CD4-positive, alpha-beta T cell treated with Interleukin-12 subunit alpha and Interleukin-12 subunit beta, for 1 hour (primary cell): ENCODE results near the gene TNS1.

ENCODE experiments used
- DNase-seq: peaks from one replicate; pipeline ENCODE4 v3.0.0-alpha.2; 2020

Gene TNS1

DNA sequence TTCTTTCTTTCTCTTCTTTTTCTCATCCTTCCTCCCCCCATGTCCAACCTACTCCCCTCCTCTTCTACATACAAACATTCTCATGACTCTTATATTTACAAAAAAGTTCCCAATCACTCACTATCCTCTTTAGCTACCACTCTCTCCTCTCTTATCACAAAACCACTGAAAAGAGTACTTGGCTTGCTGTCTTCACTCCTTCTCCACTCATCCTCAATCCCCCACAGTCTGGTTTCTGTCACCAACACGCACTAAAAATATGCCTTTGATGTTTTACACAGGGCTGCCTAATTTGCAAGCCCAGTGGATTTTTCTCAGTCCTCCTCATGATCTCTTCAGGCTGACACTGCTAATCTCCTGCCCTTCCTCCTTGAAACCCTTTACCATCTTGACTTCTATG, 159.5 kb downstream of the TNS1 start:
- DNase-seq = no peak

DNA sequence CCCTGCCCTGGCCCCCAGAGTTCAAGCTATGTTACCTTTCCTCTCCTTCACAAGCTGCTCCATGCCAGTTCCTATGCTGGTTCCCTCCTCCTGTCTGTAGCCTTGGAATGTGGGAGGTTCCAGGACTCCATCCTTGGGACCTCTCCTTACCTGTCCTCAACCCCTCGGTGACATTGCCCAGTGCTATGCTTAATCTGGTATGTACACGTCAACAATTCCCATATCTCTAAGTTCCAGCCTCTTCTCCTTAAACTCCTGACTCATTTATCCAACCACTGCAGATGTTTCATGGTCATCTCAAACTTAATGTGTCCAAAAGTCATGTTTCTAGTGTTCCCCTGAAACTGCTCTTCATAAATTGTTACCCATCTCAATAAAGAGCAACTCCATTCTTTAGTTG, 160.8 kb downstream of the TNS1 start:
- no peak for DNase-seq

DNA sequence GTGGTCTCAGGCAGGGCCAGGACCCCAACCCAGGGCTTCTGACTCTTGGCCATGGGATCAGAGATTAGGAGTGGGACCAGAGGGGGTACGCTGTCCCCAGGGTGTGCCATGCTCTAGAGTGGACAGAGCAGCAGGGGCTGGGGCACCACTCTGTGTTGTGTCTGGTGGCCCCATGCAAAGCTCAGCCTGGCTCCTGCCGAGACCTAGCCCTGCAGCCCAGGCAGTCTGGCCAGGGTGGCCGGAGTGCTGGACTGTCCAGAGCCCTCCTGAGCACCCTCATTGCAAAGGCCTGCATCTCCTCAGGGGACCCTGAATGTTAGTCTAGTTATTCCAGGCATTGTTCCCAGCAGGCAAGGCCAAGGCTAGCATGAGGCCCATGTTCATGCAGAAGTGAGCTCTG, 162.3 kb downstream of the TNS1 start:
- DNase-seq = no peak

DNA sequence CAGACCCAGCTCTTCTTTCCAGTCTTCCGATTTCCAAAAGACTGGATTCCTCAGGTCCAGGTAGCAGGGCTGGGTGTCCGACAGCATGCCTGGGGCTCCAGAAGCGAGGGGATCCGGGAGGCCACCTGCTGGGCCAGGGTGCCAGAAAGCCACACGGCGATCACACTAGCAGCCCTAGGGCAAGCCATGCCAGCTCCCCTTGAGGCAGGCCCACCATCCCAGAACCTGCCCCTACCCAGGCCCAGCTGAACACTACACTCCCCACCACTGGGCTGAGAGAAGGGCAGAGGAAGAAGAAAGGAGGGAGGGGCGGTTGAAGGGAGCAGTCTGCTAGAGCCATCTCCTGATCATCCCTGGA, 163.1 kb downstream of the TNS1 start:
- no peak for DNase-seq

DNA sequence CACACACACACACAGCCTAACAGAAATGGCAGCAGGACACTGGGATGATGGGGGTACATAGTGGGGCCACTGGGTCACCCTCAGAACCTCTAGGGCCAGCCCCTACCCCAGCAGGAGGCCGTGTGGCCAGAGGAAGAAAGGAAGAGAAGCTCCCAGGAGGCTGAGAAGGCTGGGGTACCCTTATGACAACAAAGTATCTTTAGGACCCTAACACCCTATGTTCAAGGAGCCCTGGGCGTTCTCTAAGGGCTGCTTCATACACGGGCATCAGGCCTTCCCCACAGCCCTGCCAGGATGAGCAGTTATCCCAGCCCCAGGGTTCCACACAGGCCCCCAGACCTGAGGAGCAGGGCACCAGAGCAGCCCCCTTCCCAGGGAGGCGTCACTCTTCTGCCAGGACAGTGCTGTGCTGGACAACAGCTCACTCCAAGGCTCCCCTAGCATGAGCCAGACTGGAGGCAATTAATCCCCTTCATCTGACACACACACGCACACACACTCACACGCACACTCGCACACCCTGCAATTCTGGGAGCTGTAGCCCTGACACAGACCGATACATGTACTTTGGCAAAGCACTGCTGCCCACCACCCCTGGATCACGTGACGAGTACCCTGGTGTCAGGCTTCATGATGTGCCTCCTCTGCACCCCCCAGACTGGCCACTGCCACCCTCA, 163.6 kb downstream of the TNS1 start:
- no peak for DNase-seq

DNA sequence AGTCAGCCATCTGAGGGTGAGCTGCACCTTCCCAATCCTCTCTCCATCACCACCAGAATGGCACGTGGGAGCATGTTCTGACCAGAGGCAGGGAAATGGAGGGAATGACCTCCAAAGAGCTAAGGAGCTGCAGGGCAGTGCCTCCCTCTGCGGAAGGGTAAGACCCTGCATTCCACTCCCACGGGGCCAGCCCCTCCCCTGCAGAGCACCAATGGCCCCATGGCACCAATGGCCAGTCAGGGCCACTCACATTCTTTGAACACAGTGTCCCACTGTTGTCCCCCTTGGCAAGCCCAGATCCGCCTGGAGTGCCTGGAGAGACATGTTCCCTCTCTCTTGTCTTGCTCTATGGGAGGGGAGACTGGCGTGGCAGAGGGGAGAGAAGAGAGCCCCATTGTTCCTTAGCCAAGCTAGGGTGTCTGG, 164.4 kb downstream of the TNS1 start:
- no peak for DNase-seq

DNA sequence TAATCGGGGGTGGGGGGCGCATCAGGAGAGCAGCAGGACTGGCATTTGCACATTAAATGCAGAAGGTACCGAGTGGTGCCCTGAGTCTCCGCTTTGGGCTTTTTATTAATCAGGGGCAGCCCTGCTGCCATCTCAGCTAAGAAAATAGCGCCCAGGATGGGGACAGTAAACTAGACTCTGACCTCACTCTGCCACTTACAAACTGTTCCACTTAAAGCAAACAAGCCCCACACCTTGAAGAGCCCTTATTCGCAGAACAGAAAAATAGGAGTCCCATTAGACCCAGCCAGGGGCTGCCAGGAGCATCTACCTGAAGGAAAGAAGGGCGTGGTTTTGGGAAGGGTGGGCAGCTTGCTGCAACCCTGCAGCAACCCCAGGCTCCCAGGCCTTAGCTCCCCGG, 165.3 kb downstream of the TNS1 start:
- no peak for DNase-seq

DNA sequence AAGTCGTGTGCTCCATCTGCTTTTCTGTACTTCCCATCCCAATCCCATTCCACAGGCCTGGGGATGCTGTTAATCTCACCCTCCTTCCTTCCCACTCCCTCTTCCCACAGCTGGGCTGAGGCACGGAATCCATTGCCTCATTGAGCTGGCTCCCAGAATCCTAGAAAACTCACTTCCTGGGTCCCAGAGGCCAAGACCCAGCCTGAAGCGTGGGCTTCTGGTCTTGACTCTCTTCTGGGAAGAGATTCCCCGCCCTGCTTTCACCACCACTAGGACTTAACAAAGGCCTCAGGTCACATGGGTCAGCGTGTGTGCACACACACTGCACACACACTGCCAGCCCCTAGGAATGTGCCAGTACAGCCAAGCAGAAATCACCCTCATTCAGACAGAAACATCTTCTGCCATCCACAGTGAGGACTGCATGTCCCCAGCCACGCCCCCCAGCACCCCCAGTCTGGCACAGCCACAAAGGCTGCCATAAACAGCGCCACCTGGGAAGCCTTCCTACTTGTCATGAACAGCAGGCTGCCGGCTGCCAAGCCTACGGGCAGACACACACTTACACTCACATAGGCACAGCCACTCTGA, 165.8 kb downstream of the TNS1 start:
- DNase-seq = no peak

DNA sequence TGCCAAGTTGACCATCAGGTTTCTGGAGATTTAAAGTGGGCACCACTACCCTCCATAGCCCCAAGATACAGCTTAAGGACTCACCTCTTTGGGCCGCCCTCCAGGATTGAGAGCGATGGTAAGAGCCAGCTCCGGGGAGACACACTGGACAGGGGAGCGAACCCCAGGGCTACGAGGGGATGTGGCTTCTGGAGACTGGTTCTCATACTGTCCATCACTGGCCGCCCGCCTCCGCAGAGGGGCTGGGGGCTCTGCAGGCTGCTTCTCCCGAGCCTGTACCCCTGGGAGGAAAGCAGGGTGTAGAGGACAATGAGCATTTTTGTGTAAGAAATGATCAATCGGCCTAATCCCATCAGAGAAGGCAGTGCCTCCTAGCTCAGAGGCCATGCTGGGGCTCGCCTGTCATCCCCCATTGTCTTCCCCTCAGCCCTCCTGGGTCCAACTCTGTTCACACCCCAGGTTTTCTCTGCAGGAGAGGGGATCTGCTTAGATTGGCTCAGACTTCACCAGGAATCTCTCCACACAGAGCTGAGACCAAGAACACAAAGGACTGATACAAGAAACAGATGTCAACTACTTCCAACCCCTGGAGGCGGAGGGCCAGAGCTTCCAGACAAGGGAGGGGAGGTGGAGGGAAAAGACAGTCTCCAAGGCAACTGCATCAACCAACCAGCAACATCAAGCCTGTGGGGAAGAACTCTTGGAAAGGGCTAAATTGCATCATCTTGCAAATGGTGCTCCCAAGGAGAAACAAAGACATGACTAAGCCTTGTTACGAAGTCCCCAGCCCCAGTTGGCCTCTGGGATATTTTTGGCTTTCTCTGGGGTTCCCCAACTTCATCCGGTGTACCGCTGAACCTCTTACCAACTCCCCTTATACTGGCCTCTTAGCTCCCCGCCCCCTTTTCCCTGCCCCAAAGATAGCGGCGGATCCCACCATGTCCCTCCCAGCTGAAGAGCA, 166.6 kb downstream of the TNS1 start:
- no peak for DNase-seq

DNA sequence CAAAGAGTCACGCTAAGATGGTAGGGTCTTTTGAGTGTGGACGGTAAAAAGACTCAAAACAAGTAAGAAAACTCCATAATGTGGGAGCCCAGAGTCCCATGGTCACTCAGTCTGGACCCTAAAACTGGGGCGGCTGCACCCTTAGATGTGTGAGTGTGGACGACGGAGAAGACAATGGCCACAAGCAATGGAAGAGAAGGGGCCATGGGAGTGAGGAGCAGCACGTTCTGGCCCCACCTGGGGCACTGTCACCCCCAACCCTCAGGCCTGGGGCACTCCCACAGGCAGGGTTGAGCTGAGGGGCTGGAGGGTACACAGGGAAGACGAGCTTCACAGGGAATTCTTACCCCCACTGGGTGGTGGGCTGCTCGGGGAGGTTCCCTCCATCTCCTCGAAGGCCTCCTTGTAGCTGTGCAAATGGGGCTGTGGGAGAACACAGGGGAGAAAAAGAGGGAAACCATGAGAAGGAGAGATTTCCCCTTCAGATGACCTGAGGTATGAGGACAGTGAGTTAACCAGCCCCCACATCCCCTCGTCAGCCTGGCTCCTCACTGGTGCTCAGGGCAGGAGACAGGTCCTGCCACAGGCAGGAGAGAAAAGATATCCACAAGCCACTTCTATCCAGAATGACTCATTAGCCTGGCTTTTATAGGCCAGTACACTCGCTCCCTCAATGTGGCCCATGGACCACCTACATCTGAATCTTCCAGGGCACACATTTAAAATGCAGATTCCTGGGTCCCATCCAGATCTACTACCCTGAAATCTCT, 167.9 kb downstream of the TNS1 start:
- DNase-seq = no peak

DNA sequence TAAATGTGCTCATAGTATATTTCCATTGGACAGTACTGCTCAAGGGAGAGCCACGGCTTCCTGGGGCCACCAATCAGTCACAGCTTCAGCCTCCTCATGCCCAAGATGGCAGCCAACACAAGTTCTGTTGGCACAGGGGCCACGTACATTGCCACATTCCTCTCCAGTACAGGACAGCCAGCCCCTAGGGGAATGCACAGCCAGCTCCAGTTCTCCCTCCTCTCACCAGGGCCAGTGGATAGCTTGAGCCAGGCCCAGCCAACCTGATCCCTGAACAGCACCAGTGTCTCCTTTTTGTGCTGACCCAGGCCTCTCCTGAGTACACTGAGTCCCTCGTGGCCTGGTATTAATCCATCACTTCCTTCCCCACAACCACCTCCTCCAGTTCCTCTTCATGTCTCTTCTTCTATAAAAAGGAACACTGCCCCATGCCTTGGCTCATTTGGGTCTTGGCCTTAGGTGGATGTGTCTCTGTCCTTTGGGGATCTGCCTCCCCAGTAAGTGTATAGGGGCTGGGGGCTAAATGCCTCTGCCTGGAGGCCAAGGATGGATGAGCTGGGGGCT, 168.7 kb downstream of the TNS1 start:
- DNase-seq = no peak

DNA sequence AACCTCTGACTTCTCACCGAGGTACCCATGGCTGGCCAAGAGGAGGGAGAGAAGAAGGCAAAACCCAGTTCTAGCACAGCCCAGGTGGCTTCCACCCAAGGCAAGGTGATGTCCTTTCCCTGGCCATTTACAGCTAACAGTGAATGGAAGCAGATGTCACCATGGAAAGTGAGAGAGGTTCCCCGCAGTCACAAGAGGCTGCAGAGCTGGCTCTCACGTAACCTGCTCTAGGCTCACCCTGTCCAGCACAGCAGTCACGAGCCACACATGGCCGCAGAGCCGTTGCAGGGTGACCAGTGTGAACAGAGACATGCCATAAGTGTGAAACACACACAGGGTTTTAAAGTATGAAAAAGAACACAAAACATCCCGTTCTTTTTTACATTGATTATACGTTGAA, 169.4 kb downstream of the TNS1 start:
- no peak for DNase-seq

DNA sequence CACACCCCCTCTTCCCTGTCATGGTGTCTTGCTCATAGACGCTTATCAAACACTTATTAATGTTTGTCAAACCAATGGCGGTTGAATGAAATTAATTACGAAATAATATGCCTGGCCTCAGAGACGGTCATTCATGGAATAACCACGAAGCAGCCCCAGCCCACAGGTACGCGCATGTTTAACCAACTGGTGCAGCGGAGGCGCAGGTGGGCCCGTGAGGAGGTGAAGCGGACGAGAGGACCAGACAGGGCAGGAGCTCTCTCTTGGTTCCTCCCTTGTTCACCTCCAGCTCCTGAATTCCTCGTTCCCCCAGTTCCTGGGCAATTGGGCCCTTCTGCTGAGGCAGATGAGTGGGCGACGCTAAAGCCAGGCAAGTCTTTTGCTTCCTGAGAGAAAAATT, 169.8 kb downstream of the TNS1 start:
- DNase-seq = no peak

DNA sequence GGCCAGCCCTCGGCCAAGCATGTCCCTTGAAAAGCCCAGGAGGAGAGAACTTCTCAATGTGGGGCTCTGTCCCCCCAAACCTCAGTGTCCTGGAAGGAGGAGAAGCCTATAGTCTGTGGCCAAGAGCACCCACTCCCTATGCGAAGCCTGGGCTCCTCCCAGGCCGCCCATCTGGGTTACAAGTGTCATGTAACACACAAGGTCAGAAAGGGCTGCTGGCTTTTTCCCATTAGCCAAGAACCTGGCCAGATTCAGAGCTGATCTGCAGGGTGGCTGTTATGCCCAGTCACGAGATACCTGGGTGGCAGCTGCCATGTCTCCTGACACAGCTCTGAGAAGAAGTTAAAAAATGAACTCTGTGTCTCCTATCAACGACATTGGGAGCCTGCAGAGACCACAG, 170.7 kb downstream of the TNS1 start:
- DNase-seq = no peak

DNA sequence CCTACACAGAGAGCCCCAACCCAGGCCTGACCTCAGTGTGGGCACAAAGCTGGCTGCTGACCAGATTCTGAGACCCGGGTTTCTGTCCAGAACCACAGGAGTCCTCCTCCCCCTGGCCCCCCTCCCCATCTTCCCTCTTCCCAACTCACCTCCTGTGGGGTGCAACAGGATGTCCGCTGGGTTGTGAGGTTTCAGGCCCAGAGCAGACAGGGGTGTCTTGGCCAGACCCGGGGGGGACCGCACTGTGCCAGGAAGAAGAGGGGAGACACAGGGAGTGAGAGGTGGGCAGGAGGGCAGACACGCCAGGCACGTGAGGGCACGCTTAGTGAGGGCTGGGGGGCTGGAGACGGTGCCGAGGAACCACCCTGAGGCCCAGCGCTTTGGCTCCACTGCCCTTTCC, 171.5 kb downstream of the TNS1 start:
- DNase-seq = no peak

DNA sequence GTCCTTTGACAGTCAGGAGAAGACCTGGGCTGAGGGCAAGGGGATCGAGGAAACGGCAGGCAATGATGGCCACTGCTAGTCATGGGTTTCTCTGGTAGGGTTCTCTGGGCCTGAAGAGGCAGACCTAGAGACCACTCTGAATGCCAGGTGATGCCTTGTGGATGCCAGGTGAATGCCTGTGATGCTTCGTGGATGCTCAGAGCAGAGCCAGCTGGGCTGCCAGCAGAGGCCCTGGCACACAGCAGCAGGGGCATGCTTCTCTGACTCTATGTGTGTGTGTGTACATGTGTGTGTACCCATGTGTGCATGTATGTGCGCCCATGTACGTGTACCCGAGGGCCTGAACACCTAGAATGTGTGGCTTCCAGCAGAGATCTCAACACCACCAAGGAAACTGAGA, 172.0 kb downstream of the TNS1 start:
- no peak for DNase-seq

DNA sequence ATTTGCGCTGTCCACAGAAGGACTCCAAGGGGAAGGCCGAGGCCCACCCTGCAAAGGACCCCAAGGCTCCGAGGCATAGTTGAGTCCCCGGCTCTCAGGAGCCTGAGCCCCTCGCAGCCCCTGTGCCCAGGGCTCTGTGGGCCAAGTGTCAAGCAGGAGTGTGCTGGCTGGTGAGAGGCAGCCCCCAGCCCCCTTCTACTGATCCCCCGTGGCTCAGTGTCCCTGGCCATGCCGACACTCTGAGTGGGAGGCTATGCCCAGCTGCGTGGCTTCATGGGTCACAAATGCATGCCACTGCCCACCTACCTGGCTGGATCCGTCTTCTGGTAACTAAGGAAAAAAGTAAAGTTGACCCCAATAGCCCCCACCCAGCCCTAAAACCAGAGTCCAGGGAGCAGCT, 172.7 kb downstream of the TNS1 start:
- DNase-seq = no peak

DNA sequence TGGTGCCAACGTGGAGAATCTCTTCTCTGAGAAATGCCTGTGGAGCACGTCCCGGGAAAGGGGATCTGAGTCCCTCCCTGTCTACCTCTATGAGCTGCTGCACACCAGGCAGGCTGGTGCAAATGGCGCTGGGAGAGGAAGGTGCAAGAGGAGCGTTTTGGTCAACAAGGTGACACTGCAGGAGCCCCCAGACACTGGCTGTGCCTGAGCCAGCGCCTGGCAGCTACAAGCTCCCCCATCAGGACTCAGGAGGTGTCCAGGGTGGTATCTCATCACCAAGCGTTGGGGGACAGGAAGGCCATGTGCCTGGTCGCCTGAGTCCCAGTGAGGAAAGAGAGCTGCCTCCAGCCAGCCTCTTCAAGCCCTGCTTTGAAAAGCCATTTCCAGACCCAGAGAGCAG, 173.4 kb downstream of the TNS1 start:
- DNase-seq = no peak

DNA sequence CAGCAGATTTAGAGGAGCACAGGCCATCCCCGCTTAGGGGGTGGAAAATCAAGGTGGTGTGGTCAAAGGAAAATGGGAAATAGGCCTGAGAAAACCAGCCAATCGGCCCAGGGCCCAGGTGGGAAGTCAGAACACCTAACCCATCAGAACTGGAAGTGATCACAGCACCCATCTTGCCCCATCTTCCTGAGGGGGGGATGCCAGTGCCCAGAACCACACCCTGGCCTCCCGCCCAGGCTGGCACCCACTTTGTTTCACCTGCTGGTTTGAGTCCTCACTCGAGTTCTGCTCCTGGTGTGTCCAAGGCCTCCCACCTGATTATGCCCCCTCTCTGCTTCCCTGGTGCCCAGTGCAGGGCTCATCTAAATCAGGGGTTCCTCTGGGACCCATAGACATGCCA, 174.5 kb downstream of the TNS1 start:
- no peak for DNase-seq

DNA sequence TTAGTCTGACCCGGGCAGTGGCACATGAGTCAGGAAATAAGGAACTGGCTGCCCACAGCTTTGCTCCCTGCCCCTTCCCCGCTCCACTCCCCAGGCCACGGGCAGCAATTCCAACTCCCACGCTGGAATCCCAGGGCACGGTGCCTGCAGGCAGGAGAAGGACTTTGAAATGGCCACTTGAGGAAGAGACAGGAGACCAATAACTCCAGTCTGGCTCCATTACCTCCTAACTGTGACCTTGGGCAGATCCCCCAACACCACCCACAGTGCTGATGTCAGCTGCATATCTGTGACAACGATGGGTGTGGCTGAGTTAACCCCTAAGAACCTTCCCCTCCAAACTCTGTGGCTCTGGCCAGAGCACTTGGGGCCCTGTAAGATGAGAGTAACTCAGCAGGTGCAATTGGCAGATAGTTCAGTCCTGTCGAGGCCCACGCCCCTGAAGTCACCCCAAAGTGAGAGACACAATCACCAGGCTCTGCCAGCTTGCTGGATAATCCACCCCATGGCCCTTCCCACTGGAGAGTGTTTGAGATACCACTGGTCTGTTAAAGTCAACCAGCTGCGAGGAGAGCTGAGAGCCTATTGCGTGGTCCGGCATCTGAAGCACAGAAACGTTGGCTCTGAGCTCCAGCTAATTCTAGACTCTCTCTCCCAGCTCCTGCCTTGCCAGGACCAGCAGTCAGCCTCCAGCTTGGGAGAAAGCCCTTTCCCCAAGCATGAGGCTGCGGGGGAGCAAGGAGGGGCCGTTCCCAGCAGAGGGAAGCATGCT, 175.2 kb downstream of the TNS1 start:
- no peak for DNase-seq

DNA sequence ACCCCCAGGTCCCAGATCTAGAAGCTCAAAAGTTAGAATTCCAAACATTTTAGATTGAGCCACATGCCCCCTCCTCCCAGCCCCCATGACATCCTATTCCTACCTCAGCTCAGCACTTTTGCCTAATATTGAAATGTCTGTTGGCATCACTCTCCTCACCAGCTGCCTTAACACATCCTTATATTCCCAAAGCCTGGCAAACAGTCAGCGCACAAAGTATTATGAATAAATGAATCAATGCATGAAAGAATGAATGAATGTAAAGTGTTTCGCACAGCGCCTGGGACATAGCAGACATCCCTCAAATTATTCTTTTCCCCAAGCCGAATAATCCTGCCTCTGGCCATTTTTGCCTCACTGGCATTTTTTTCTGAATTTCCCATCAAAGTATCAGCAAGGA, 175.8 kb downstream of the TNS1 start:
- DNase-seq = no peak

DNA sequence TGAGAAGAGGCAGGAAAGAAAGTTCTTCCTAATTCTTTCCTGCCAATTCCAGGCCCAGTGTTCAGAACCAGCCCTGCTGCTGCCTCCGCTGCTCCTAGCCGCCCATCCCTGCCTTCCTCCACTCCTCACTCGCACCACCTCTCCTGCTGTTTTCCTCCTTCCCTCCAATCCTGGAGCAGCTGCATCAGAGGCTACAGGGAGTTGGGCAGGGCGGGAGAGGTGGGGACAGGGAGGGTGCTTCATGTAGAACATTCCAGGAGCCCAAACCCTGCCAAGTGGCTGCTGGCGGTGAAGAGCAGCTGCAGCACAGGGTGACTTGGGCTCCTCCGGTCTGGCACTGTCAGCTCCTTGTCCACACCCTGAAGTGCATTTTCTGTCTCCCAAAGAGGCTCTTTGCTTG, 176.3 kb downstream of the TNS1 start:
- no peak for DNase-seq
